Nucleus accumbens (tissue), 56 donors: ENCODE data around the gene FOXRED2.
"Not testable (repeated sequence)": the region's sequence is repeated elsewhere in the genome, so short reads cannot be mapped to it uniquely, and the experiment has no call there.

Experiments
- DNase-seq, 56 donors: peaks; one replicate each; lab custom pipeline; 2025; lab: John Stamatoyannopoulos, UW

FOXRED2 gene

DNA sequence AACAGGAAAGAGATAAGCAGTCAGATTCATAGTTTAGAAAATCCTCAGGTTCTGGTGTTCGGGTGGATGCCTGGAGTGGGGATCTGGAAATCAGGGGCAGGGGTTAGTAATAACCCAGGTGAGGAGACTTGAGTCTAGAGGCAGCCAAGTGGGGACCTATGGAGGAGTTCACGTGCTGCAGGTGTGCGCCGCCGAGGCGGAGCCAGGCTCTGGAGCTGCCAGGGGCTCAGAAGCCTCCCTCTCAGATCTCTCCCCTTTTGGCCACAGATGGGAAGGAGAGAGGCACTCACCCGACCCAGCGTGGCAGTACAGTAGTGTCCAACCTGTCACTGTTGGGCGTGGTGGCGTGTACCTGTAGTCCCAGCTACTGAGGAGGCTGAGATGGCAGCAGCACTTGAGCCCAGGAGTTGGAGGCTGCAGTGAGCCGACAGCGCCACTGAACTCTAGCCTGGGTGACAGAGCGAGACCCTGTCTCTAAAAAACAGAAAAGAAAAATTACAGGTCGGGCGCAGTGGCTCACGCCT, 52.9 kb downstream of the FOXRED2 start:
- no peak for DNase-seq

DNA sequence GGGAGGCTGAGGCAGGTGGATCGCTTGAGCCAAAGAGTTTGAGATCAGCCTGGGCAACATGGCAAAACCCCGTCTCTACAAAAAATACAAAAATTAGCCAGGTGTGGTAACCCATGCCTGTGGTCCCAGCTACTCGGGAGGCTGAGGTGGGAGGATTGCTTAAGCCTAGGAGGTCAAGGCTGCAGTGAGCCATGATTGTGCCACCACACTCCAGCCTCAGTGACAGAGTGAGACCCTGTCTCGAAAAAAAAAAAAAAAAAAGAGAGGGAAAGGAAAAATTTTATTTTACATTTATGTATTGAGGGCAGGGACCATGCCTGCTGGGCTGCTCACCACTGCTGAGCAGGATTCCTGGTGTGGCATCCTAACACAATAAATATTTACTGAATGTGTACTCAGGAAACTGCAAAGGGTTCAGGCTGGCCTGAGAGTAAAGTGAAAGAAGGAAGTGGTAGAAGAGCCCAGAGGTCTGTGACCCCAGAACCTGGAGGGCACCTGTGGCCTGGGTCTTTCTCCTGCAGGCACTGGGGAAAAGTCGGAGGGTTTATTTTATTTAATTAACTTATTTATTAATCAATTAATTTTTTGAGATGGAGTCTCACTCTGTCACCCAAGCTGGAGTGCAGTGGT, 53.7 kb downstream of the FOXRED2 start:
- DNase-seq, result not testable (repeated sequence)

DNA sequence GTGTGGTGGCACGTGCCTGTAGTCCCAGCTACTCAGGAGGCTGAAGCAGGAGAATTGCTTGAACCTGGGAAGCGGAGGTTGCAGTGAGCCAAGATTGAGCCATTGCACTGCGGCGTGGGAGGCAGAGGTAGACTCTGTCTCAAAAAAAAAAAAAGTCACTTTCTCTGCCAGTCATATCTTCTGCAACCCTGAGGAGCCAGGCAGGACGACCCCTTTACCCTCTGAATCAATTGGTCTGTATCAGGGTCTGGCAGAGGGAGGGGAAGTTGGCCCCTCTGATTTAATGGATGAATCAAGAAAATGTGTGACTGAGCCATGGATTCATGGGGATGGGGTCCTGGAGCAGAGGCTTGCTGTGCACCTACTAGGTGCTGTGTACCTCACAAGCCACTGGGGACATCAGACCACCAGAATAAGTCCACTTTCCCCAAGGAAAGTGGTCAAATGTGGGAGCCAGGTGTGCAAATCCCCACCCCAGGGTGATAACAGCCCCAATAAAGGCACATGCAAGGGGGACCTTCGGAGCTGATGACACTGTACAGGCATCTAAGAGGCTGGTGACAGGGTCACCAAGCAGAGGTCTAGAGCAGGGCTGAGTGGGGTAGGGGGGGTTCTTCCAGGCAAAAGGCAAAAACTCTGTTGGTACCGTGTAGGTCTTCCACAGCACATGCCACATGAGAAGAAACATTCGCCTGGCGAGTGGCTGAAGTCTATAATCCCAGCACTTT, 54.4 kb downstream of the FOXRED2 start:
- no peak for DNase-seq

DNA sequence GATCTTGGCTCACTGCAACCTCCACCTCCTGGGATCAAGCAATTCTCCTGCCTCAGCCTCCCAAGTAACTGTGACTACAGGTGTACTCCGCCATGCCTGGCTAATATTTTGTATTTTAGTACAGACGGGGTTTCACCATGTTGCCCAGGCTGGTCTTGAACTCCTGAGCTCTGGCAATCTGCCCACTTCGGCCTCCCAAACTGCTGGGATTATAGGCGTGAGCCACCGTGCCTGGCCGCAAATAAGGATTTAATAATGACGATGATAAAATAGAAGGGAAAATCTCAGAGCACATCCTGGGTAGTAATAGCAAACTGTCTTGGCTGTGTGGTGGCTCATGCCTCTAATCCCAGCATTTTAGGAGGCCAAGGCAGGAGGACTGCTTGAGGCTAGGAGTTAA, 55.9 kb downstream of the FOXRED2 start:
- not testable (repeated sequence) for DNase-seq

DNA sequence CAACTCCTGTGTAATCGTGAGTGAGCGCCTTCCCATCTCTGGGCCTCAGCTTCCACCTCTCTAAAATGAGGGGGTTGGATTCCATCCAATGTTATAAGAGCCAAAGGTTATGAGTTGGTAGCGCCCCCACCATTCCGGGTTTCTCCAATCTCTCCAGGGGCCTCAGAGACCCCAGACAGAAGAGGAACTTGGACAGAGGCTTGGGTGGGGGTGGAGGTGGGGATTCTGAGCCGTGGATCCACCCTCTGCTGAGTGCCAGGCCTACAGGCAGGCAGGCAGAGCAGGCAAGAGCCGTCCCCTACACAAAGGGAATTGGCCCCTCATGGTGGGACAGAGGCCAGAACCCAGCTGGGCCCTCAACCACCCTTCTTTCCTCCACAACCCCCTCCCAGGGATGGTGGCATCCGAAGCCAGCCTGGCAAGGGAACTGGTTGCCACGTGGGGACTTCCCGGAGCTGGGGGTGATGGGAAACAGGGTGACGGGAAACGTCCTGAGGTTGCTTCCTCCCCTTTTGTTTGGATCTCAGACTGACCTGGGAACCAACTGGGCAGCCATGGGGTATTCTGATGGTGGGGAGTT, 57.2 kb downstream of the FOXRED2 start:
- peak in 1 of 56 donors; percentile 18 for DNase-seq

DNA sequence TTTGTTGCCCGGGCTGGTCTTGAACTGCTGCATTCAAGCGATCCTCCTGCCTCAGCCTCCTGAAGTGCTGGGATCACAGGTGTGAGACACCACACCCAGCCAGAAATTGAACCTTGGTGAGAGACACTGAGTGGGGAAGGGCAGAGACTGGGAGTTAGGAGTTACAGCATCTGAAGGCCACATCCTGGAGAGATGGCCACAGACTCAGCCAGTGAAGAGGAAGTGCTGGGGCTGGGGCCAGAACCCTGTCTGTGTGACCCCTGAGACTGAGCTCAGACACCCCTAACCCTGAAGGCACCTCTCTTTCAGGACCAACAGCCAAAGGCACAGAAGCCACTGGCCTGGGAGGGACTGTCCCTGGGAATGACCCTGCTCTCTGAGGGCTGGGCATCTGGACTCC, 59.2 kb downstream of the FOXRED2 start:
- DNase-seq, result no peak

DNA sequence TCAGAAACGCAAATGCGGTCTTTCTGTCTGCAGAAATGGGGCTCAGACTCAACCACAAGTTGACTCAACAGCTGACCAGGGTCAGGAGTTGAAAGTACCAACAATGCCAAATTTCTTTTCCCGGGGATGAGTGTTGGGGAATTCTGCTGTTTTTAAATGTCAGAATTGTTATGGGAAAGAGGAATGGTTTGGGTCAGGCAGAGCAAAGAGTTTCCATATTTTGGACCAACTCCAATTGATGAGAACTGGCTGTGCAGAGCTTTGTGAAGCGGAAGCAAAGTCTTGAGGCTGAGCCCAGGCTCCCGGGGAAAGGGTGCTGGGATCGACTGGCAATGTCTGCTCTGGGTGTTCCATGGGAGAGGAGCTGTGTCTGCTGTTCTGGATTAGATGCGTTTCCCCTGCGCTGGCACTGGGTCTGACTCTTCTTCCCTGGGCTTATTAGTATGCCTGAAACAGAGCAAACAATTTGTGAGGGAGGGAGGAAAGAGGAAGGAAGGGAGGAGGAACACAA, 61.6 kb downstream of the FOXRED2 start:
- DNase-seq, result no peak

DNA sequence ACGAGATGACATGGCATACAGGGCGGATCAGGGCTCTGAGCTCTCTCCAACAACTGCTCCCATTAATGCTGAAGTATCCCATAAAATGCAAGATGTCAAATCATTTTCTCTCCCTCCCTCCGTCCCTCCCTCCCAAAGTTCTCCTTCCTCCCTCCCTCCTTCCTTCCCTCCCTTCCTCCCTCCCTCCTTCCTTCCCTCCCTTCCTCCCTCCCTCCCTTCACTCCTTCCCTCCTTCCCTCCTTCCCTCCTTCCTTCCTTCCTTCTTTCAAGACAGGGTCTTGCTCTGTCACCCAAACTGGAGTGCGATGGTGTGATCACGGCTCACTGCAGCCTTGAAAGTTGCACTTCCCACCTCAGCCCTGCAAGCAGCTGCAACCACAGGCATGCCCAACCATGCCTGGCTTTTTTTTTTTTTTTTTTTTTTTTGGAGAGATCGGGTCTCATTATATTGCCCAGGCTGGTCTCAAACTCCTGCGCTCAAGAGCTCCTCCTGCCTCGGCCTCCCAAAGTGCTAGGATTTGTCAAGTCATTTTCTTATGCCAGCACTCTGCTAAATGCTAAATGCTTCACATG, 63.6 kb downstream of the FOXRED2 start:
- DNase-seq, result no peak

DNA sequence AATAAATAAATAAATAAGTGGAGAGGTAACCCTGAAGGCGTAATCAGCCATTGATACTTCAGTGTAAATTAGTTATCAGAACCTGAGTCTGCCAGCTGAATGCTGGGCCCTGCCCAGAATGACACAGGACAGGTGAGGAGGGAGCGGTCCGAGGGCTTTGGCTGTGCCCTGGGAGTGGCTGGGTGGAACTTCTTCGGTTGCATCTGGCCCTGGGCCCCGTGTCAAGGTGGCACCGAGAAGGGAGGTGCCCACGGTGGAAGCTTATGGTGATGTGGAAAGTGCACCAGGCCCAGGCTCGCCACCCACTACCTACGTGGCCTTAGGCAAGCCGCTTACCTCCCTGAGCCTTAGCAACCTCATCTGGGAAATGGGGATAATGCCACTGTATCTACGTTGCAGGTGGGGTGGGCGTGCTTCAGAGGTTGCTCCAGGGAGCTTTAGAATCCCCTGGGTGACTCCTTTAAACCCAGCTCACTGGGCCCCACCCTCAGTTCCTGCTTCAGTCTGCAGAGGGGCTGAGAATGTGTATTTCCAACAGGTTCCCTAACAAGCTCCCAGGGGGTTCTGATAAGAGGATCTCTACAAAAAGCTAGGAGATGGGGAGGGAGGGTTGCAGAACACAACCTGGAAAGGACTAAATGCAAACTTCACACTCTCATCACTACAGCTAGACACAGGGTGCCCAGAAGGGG, 64.2 kb downstream of the FOXRED2 start:
- no peak for DNase-seq

DNA sequence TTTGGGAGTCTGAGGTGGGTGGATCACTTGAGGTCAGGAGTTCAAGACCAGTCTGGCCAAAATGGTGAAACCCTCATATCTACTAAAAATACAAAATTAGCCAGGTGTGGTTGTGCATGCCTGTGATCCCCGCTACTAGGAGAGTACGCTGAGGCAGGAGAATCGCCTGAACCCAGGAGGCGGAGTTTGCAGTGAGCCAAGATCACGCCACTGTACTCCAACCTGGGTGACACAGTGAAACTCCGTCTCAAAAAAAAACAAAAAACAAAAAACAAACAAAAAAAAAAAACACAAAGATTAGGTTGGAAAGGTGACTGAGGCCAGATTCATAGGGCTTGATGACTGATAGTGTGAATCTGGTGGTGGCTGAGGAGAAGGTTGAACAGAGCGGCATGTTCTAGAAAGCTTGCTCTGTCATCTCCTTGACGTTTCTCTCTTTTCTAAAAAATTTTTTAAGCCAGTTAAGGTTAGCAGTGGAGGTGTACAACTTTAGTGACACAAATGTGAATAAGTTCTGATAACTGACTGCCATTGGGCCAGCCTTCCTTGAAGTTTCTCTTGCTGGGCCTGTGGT, 66.3 kb downstream of the FOXRED2 start:
- no peak for DNase-seq

DNA sequence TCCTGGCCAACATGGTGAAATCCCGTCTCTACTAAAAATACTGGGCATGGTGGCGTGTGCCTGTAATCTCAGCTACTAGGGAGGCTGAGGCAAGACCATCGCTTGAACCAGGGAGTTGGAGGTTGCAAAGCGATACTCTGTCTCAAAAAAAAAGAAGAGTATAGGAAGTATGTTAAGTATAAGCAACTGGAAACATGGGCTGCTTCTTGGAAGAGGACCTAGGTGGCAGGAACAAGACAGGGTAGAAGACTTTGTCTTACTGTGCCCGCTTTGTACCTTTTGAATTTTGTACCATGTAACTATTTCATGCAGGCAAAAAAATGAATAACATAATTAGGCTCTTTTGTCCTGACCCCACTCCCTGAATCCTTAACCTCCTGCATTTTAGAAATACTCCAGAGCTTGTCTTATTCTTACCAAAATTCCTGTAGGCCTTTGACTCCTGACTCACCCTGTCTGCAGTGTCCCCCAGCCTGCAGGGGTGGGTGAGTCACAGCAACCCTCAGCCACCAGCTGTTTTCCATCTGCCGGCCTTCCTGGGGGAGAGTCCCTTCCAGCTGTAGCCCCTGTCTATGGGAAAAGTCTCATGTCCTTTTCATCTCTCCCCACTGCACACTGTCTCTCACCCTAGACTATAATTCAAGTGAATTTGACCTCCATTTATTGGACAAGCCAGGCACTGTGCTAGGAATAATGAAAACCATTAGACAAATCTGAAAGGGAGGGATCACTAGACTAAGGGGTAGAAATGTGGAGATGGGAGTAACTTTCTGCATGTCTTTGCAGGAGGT, 67.2 kb downstream of the FOXRED2 start:
- no peak for DNase-seq
